ENCODE results near the gene ADRM1.

DNA sequence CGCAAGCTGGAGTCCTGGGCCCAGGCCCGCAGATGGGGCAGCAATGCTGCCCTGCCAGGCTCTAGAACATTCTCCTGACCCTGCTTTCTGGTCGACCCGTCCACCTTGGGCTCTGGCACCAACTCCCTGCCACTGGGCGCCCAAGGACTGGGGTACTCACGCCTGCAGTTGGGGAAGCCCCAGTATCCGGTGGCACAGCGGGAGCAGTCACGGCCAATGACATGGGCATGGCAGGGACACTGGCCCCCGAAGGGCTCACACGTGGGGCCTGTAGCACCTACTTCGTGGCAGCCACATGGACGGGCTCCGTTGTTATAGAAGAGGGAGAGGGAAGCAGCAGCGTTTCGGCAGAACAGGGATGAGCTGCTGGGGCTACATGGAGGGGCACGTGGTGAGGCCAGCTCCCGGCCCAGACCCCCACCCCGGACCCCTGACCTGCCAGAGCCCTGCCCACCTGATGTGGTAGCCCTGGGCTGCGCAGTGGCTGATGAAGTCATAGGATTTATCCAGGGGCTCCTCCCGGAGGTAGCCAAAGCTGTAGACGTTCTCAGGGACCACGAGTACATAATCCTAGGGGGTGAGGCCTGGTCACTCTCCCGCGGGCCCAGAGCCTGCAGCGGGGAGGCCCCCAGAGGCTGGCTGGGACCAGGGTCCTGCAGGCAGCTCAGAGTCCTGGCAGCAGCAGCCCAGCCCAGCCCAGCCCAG, 26.0 kb downstream of the ADRM1 start:
- TF ChIP-seq, protein P1, sequence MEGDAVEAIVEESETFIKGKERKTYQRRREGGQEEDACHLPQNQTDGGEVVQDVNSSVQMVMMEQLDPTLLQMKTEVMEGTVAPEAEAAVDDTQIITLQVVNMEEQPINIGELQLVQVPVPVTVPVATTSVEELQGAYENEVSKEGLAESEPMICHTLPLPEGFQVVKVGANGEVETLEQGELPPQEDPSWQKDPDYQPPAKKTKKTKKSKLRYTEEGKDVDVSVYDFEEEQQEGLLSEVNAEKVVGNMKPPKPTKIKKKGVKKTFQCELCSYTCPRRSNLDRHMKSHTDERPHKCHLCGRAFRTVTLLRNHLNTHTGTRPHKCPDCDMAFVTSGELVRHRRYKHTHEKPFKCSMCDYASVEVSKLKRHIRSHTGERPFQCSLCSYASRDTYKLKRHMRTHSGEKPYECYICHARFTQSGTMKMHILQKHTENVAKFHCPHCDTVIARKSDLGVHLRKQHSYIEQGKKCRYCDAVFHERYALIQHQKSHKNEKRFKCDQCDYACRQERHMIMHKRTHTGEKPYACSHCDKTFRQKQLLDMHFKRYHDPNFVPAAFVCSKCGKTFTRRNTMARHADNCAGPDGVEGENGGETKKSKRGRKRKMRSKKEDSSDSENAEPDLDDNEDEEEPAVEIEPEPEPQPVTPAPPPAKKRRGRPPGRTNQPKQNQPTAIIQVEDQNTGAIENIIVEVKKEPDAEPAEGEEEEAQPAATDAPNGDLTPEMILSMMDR (IDR thresholded peaks at IDR 0.05; ENCODE audit: low read depth, low read length), result no peak
- no peak for TF ChIP-seq EZH2phosphoT487 (IDR thresholded peaks at IDR 0.05; ENCODE audit: low read depth)

Data from OCI-LY3 (cell line).